Occipital lobe (tissue), 2 donors: ENCODE results near the gene CLDN6. TPM values are rescaled to one million over a fixed set of nuclear protein-coding genes. Genes with fewer than 3 reads are reported as not detected.

Experiments
- DNase-seq: peaks from one replicate; lab custom pipeline; 2025; lab: John Stamatoyannopoulos, UW
- total RNA-seq: library from RNA; depleted of rRNA; stranded (reverse); fragments of >200 nt; gene quantifications from one replicate; pipeline ENCODE4 v1.2.3, GENCODE V29; 2014

The CLDN6 gene
- total RNA-seq, 1 donor from 2014 or later = not detected

DNA sequence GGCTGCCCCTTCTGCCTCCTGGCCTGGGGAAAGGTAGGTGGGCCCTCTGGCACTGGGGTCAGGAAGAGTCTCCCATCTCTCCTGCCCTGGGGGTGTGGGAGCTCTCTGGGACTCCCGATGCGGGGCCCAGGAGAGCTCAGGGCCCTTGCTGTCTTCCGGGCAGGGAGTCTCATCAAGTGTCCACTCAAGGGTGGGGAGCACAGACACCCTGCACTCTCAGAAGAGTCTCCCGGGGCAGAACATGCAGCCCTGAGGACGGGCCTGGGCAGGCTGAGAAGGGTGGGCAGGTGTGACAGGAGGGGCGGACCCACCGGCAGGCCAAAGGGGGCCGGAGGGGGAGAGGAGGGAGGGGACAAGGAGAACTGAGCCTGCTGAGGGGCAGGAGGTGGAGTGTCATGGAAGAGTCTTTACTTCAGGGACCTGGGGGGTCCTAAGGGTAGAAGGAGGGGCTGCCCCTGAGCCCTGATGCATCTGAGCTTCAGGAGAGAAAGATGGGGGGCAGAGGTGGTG, 29.3 kb downstream of the CLDN6 start:
- no peak for DNase-seq

- DNase-seq = no peak
Observed at GRCh38 chr16:2987833-2988232, 30.1 kb downstream of the CLDN6 start.

GRCh38 chr16:2987286-2987685, 30.7 kb downstream of the CLDN6 start:
- no peak for DNase-seq

DNA sequence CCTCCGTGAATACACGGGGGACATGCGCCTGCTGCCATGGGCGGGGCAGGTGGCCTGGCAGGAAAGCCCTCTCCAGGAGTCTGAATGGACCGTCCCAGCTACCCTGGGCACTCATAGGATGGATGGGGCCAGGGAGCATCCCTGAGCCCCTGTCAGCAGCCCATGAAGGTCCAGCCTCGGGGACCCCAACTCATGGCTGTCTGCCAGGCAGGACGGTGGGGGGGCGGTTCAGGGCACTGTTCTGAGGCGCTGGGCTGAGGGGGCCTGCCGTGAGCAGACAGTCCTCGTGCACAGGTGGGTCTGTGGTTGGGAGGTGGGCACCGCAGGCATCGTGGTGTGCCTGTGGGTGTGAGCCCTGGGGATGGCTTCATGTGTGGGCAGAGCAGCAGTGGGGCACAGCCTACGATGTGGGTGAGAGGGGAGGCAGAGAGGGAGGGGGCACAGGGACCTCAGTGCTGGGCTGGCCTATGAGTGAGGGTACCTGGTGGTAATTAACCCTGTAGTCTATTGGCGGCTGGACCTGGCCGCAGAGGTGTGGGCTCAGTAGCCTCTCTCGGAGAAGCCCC, 31.3 kb downstream of the CLDN6 start:
- DNase-seq = no peak

GRCh38 chr16:2985893-2986355, 32.1 kb downstream of the CLDN6 start:
- DNase-seq = no peak

- no peak for DNase-seq
Observed at GRCh38 chr16:2985462-2985861, 32.5 kb downstream of the CLDN6 start.

GRCh38 chr16:2983706-2984136, 34.3 kb downstream of the CLDN6 start:
- DNase-seq = peak; percentile 74

DNA sequence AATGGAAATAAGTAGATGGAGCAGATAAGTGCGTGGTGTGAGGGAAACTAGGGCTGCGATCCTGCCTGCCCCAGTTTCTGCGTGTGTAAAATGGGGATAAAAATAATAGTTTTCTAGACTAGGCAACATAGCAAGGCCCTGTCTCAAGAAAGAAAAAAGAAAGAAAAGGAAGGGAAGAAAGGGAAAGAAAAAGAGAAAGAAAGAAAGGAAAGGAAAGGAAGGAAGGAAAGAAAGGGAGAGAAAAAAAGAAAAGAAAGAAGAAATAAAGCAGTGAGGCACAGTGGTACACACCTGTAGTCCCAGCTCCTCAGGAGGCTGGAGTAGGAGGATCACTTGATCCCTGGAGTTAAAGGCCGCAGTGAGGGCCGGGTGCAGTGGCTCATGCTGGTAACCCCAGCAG, 35.6 kb downstream of the CLDN6 start:
- no peak for DNase-seq

- DNase-seq = no peak
Observed at GRCh38 chr16:2981899-2982250, 36.1 kb downstream of the CLDN6 start.

- DNase-seq = no peak
Observed at GRCh38 chr16:2981177-2981898, 36.6 kb downstream of the CLDN6 start.

- DNase-seq = peak; percentile 79
Observed at GRCh38 chr16:2980227-2981176, 37.5 kb downstream of the CLDN6 start, which contains the start of gene PKMYT1. PKMYT1 (minus strand) TSS chr16:2980446; CDS start chr16:2979657, 789 bp downstream.

- no peak for DNase-seq
Observed at GRCh38 chr16:2979669-2980226, 38.2 kb downstream of the CLDN6 start.

DNA sequence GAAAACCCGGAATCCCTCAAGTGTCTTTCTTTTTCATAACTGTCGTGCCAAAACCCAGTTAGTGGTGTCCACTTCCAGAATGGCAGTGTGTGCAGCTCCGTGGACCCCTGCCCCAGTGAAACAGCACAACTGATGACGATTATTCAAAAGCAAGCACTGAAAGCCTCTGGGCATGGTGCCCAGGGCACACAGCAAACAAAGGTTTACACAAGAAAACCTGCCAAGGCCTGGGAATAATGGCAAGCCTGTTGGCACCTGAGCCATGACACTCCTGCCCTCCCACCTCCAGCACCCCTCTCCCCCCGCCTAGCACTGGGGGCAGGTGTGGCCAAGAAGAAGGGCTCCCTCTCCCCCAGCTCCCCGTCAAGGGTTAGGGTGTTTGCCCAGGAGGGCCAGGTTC, 40.5 kb downstream of the CLDN6 start:
- no peak for DNase-seq

- DNase-seq = no peak
Observed at GRCh38 chr16:2976673-2977072, 41.3 kb downstream of the CLDN6 start.

DNA sequence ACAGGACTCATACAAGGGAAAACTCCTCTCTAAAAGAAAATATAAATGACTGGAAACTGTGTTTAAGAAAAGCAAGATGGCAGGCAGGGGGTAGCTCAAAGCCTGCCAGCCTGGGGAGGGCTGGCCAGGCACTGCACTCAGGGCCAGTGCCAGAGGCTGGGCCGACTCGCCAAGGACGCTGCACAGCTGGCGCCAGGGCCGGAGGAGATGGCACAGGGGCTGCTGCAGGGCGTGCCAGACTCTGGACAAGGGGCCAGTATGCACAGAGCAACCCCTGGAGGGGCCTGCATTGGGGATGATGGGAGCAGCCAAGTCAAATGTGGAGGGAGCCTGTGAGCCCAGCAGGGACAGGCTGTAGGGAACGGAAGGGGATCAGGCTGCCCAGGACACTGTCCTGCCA, 41.8 kb downstream of the CLDN6 start:
- DNase-seq = no peak

GRCh38 chr16:2975161-2975795, 42.7 kb downstream of the CLDN6 start:
- no peak for DNase-seq

- no peak for DNase-seq
Observed at GRCh38 chr16:2974319-2975056, 43.5 kb downstream of the CLDN6 start.

GRCh38 chr16:2973605-2974318, 44.2 kb downstream of the CLDN6 start:
- DNase-seq = no peak

GRCh38 chr16:2973093-2973492, 44.9 kb downstream of the CLDN6 start:
- DNase-seq = no peak
